Activated naive CD8-positive, alpha-beta T cell treated with anti-CD3 and anti-CD28 coated beads for 36 hours (primary cell): ENCODE results near the gene DDX54. TPM values are rescaled to one million over a fixed set of nuclear protein-coding genes. Genes with fewer than 3 reads are reported as not detected.
"Not testable (repeated sequence)": the region's sequence is repeated elsewhere in the genome, so short reads cannot be mapped to it uniquely, and the experiment has no call there.

Experiments
- DNase-seq: peaks from one replicate; pipeline ENCODE4 v3.0.0; 2021
- H3K27ac Mint-ChIP-seq: one replicate; pipeline ENCODE4 v1.8.0; 2022; ENCODE audit warnings: mild to moderate bottlenecking, moderate library complexity, mixed read lengths
- H3K27me3 Mint-ChIP-seq: one replicate; pipeline ENCODE4 v1.8.0; 2022; ENCODE audit warnings: mild to moderate bottlenecking, mixed read lengths
- H3K36me3 Mint-ChIP-seq: one replicate; pipeline ENCODE4 v1.8.0; 2021; ENCODE audit warnings: mild to moderate bottlenecking, mixed read lengths
- H3K4me1 Mint-ChIP-seq: one replicate; pipeline ENCODE4 v1.8.0; 2021; ENCODE audit warnings: mixed read lengths
- H3K4me3 Mint-ChIP-seq: one replicate; pipeline ENCODE4 v1.8.0; 2022; ENCODE audit warnings: mild to moderate bottlenecking, moderate library complexity, mixed read lengths
- H3K9me3 Mint-ChIP-seq: one replicate; pipeline ENCODE4 v1.8.0; 2022; ENCODE audit warnings: mixed read lengths
- total RNA-seq, 2 experiments: library from RNA; stranded (reverse); gene quantifications; one replicate each; pipeline ENCODE4 v1.2.3, GENCODE V29; 2021

The DDX54 gene
- total RNA-seq, 2 experiments from 2014 or later, result 136 to 145 TPM

GRCh38 chr12:113119980-113120669 is 65.2 kb downstream of the DDX54 start:
- Mint-ChIP-seq H3K27ac (no peak overlapping the region), H3K4me1 (no peaks in the 10 kb centered on the region), H3K4me3 (no peak overlapping the region), H3K9me3 (no peaks in the 10 kb centered on the region), H3K27me3 (no peaks in the 10 kb centered on the region), H3K36me3 (peaks cover 1% of the 10 kb centered on the region)
- no peak for DNase-seq

- no peak for DNase-seq
- Mint-ChIP-seq H3K4me1 (no peaks in the 10 kb centered on the region), H3K9me3 (no peaks in the 10 kb centered on the region), H3K36me3 (peaks cover 1% of the 10 kb centered on the region), H3K27me3 (no peaks in the 10 kb centered on the region), H3K27ac (no peak overlapping the region), H3K4me3 (no peak overlapping the region)
Measured at GRCh38 chr12:113118142-113118541, 67.1 kb downstream of the DDX54 start.

GRCh38 chr12:113117684-113118083 is 67.6 kb downstream of the DDX54 start:
- not testable (repeated sequence) for H3K27me3 Mint-ChIP-seq, DNase-seq, H3K27ac Mint-ChIP-seq, H3K36me3 Mint-ChIP-seq, H3K4me1 Mint-ChIP-seq, H3K9me3 Mint-ChIP-seq, H3K4me3 Mint-ChIP-seq

GRCh38 chr12:113116875-113117274 is 68.4 kb downstream of the DDX54 start:
- Mint-ChIP-seq H3K36me3 (no peaks in the 10 kb centered on the region), H3K27me3 (no peaks in the 10 kb centered on the region)

GRCh38 chr12:113115455-113116126 is 69.7 kb downstream of the DDX54 start:
- no peak overlapping the region for H3K27ac Mint-ChIP-seq
- H3K27me3 Mint-ChIP-seq, result no peaks in the 10 kb centered on the region

More at GRCh38 chr12:113116875-113117274, 68.4 kb downstream of the DDX54 start:
- Mint-ChIP-seq H3K4me1 (no peaks in the 10 kb centered on the region), H3K9me3 (no peaks in the 10 kb centered on the region), H3K27ac (no peak overlapping the region), H3K4me3 (no peak overlapping the region)
- no peak for DNase-seq

GRCh38 chr12:113114447-113115178 is 70.7 kb downstream of the DDX54 start:
- Mint-ChIP-seq H3K36me3 (no peaks in the 10 kb centered on the region), H3K4me3 (no peak overlapping the region), H3K27ac (no peak overlapping the region), H3K9me3 (no peaks in the 10 kb centered on the region), H3K4me1 (peaks cover 9% of the 10 kb centered on the region), H3K27me3 (no peaks in the 10 kb centered on the region)
- no peak for DNase-seq

More at GRCh38 chr12:113115455-113116126, 69.7 kb downstream of the DDX54 start:
- DNase-seq, result no peak
- H3K4me3 Mint-ChIP-seq, result no peak overlapping the region
- H3K36me3 Mint-ChIP-seq, result no peaks in the 10 kb centered on the region
- H3K4me1 Mint-ChIP-seq, result peaks cover 2% of the 10 kb centered on the region
- no peaks in the 10 kb centered on the region for H3K9me3 Mint-ChIP-seq

- H3K36me3 Mint-ChIP-seq, result no peaks in the 10 kb centered on the region
- no peak overlapping the region for H3K27ac Mint-ChIP-seq
- peaks cover 11% of the 10 kb centered on the region for H3K4me1 Mint-ChIP-seq
- no peaks in the 10 kb centered on the region for H3K9me3 Mint-ChIP-seq
- no peak overlapping the region for H3K4me3 Mint-ChIP-seq
- H3K27me3 Mint-ChIP-seq, result no peaks in the 10 kb centered on the region
- DNase-seq, result no peak
Measured at GRCh38 chr12:113113397-113113796, 71.9 kb downstream of the DDX54 start.

GRCh38 chr12:113112043-113112899 is 73.0 kb downstream of the DDX54 start:
- no peaks in the 10 kb centered on the region for H3K27me3 Mint-ChIP-seq
- H3K9me3 Mint-ChIP-seq, result no peaks in the 10 kb centered on the region
- no peak overlapping the region for H3K27ac Mint-ChIP-seq
- DNase-seq, result no peak
- no peak overlapping the region for H3K4me3 Mint-ChIP-seq
- no peaks in the 10 kb centered on the region for H3K36me3 Mint-ChIP-seq
- peaks cover 11% of the 10 kb centered on the region for H3K4me1 Mint-ChIP-seq

- Mint-ChIP-seq H3K9me3 (no peaks in the 10 kb centered on the region), H3K27ac (no peak overlapping the region), H3K4me1 (peaks cover 11% of the 10 kb centered on the region), H3K27me3 (no peaks in the 10 kb centered on the region), H3K4me3 (no peak overlapping the region), H3K36me3 (no peaks in the 10 kb centered on the region)
- no peak for DNase-seq
Measured at GRCh38 chr12:113111247-113111646, 74.0 kb downstream of the DDX54 start.

- Mint-ChIP-seq H3K9me3 (no peaks in the 10 kb centered on the region), H3K4me3 (no peak overlapping the region), H3K27me3 (no peaks in the 10 kb centered on the region), H3K27ac (no peak overlapping the region), H3K36me3 (no peaks in the 10 kb centered on the region), H3K4me1 (peaks cover 11% of the 10 kb centered on the region)
- DNase-seq, result no peak
Measured at GRCh38 chr12:113109872-113110599, 75.2 kb downstream of the DDX54 start.

- Mint-ChIP-seq H3K27ac (no peak overlapping the region), H3K36me3 (no peaks in the 10 kb centered on the region), H3K27me3 (no peaks in the 10 kb centered on the region), H3K4me1 (peaks cover 11% of the 10 kb centered on the region), H3K4me3 (no peak overlapping the region), H3K9me3 (no peaks in the 10 kb centered on the region)
- DNase-seq, result no peak
Measured at GRCh38 chr12:113109360-113109759, 75.9 kb downstream of the DDX54 start.

GRCh38 chr12:113108308-113108707 is 77.0 kb downstream of the DDX54 start:
- Mint-ChIP-seq H3K4me1 (peaks cover 14% of the 10 kb centered on the region), H3K4me3 (no peak overlapping the region), H3K27ac (no peak overlapping the region), H3K36me3 (no peaks in the 10 kb centered on the region), H3K9me3 (no peaks in the 10 kb centered on the region), H3K27me3 (no peaks in the 10 kb centered on the region)
- DNase-seq, result no peak
